ENCODE results near the gene SEMA5B.

Gene SEMA5B

DNA sequence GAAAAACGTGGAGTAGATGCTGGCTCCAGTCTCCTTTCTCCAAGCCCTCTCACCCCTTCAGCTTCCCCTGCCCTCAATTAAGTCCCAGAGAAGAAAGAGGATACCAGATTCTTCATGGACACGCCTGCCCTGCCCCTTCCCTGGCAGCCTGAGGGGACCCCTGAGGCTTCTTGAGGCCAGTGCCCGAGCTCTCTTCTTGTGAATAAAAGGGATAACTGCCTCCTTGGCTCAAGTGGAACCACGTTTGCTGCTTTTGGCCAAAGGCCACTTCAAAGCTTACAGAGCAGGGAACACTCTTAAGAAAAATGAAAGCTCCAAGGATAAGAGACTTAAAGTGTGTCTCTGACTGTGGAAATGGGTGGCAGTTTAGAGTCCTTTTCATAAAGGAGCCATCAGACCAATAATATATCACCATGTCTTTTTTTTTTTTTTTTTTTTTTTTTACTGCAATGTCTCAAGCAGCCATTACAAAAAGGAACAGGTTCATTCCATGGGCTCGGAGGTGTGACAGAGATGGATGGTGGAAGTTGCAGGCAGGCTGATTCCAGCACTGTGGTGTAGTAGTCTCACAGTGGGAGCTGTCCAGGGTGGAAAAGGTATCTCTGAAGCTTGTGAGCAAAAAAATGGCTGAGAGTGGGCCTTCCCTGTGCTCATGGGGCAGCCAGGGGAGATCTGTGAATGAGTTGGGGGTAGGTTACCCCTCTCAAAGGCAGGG lies 108.8 kb downstream of the SEMA5B start:
- H3K9me3 Mint-ChIP-seq: no peaks in the 10 kb centered on the region
- no peaks in the 10 kb centered on the region for H3K4me1 Mint-ChIP-seq (ENCODE audit: low read depth)
- no peak overlapping the region for H3K27ac Mint-ChIP-seq
- H3K27me3 Mint-ChIP-seq: peaks cover 20% of the 10 kb centered on the region
- no peak overlapping the region for H3K4me3 Mint-ChIP-seq
- H3K36me3 Mint-ChIP-seq (ENCODE audit: low read depth): no peaks in the 10 kb centered on the region

DNA sequence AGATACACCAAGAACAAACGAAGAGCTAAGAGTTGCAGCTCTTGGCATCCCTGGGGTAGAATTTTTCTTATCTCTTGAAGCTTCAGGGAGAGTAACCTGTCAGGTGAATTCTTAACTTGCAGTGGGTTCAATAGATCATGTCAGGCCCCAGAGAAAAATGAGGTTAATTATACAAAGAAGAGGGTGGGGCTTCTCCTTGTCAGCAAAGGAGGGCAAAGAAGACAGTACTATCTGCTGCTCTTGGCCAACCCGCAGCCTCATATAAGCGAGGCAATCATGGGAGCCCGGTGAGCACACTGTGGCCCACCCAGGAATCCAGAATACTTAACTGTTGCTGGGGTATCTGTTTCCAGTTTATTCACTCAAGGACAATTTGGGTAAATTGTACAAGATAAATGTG lies 110.2 kb downstream of the SEMA5B start:
- Mint-ChIP-seq H3K4me3 (no peak overlapping the region), H3K36me3 (ENCODE audit: low read depth) (no peaks in the 10 kb centered on the region), H3K9me3 (no peaks in the 10 kb centered on the region), H3K27me3 (peaks cover 21% of the 10 kb centered on the region), H3K4me1 (ENCODE audit: low read depth) (no peaks in the 10 kb centered on the region), H3K27ac (no peak overlapping the region)

DNA sequence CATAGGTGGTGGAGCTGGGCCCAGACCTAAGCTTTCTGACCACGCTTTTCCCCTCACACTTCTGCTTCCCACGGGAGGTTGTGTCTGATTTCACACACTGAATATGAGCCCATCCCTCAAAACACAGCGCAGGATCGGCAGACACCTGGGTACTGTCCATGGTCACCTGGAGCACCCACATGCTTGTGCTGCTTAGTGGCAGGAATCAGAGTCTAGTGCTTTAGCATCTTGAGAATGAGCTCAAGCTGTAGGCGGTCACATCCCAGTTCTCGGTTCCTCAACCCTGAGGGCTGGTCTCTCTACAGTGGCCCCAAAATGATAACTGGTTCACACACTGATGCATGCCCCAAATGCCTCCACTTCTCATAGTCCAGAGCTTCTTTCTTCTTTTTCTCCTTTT lies 111.0 kb downstream of the SEMA5B start:
- no peaks in the 10 kb centered on the region for H3K36me3 Mint-ChIP-seq (ENCODE audit: low read depth)
- no peak overlapping the region for H3K27ac Mint-ChIP-seq
- H3K4me3 Mint-ChIP-seq: no peak overlapping the region
- H3K9me3 Mint-ChIP-seq: no peaks in the 10 kb centered on the region
- H3K27me3 Mint-ChIP-seq: peaks cover 23% of the 10 kb centered on the region
- H3K4me1 Mint-ChIP-seq (ENCODE audit: low read depth): no peaks in the 10 kb centered on the region

DNA sequence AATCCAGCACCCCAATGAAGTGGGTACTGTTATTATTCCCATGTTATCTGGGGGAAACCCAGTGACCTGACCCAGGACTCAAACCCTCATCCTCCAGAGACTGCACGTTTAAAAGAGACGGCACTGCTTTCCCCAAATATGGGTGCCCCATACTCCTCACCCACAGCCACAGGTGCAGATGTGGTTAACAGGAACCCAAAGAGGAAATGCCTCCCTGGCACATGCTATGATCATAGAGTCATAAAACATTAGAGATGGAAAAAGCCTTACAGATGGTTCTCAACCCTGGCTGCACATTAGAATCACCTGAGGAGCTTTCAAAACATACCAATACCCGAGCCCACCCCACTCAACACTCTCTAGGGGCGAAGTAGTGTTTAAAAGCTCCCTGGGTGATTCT lies 111.5 kb downstream of the SEMA5B start:
- Mint-ChIP-seq H3K27ac (no peak overlapping the region), H3K27me3 (peaks cover 18% of the 10 kb centered on the region), H3K36me3 (ENCODE audit: low read depth) (no peaks in the 10 kb centered on the region), H3K4me1 (ENCODE audit: low read depth) (no peaks in the 10 kb centered on the region), H3K4me3 (no peak overlapping the region), H3K9me3 (no peaks in the 10 kb centered on the region)

DNA sequence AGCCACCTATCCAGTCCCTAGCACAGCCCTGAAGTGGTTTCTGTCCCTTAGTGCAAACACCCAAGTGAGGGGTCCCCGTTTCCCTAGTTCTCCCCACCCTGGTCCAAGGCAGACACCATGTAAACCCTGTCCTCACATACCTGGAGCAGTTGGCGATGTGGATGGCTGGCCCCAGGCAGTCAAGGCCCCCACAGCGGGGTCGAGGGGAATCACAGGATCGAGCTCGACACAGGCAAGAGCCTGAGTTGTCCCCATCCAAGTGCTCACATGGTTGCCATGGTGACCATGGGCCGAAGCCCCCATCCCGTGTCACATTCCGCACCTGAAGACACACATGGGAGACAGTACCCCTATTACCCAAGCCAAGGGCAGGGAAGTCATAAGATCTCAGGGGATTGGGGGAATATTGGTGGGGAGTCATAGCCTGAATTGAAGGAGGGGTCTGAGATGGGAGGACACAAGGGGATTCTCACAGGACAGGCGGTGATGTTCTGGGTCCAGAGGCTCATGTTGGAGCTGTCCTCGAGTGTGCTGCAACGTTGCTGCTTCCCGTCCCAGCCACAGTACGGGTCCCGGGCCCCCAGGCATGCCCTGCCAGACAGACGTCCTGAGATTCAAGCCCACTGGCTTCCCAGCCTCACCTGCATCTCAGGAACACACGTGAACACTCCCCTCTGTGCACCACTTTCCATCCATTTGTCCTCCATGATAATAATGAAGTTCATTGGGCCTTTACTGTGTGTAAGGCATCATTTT lies 112.1 kb downstream of the SEMA5B start:
- Mint-ChIP-seq H3K27ac (no peak overlapping the region), H3K27me3 (peaks cover 18% of the 10 kb centered on the region), H3K9me3 (no peaks in the 10 kb centered on the region), H3K36me3 (ENCODE audit: low read depth) (no peaks in the 10 kb centered on the region), H3K4me3 (no peak overlapping the region), H3K4me1 (ENCODE audit: low read depth) (no peaks in the 10 kb centered on the region)

DNA sequence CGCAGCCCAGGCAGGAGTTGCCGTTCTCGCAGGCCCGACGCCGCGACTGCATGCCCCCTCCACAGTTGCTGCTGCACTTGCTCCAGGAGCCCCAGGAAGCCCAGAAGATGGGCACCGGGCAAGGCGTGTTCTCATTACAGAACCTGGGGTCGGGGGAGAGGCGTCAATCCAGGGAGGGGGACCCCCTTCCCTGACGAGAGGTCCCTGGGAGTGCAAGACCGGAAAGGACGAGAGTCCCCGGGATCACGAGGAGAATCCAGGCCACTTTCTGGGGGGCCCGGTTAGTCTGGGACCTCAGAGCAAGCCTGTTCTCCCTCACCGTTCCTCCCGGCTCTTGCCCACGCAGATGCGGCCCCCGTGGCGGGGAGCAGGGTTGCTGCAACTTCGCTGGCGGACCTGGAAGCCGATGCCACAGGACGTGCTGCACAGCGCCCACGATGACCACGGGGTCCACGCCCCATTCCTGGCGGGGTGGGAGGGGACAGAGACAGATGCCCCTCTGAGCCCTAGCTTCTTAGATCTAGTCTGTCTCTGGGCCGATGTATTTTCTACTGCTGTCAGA lies 113.9 kb downstream of the SEMA5B start:
- Mint-ChIP-seq H3K27ac (no peak overlapping the region), H3K4me3 (no peak overlapping the region), H3K27me3 (peaks cover 14% of the 10 kb centered on the region), H3K36me3 (ENCODE audit: low read depth) (no peaks in the 10 kb centered on the region), H3K9me3 (no peaks in the 10 kb centered on the region), H3K4me1 (ENCODE audit: low read depth) (no peaks in the 10 kb centered on the region)

DNA sequence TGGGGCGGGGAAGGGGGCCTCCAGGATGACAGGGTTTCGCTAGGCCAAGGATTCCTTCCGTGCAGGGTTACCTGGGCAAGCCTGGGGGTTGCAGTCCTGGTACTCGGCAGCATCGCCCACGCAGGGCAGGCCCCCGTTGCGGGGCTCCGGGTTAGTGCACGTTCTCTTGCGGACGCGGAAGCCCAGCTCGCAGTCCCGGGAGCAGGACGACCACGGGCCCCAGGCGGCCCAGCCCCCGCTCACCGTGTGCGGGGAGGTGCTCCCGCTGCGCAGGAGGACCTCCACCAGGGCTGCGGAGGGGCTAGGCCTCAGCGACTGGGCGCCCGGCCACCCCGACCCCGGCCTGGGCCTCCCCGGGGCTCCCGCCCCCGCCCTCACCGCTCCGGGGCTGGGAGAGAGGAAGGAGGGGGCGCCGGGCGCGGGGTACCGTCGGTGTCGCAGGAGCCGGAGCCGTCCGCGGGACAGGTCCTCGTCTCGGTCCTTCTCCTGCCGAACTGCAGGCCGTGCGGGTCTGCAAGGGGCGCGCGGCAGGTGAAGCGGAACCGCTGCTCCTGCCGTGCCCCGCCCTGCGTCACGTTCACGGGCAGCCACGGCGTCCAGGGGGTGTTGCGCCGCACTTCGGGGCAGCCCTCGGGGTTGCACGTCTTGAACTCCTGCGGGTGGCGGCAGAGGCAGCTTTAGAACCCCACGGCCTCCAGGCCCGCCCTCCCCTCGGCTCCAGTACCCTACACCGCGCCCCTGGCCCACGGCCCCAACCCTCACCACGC lies 114.6 kb downstream of the SEMA5B start:
- no peaks in the 10 kb centered on the region for H3K36me3 Mint-ChIP-seq (ENCODE audit: low read depth)
- no peak overlapping the region for H3K4me3 Mint-ChIP-seq
- H3K27ac Mint-ChIP-seq: no peak overlapping the region
- H3K9me3 Mint-ChIP-seq: no peaks in the 10 kb centered on the region
- no peaks in the 10 kb centered on the region for H3K4me1 Mint-ChIP-seq (ENCODE audit: low read depth)
- peaks cover 14% of the 10 kb centered on the region for H3K27me3 Mint-ChIP-seq

DNA sequence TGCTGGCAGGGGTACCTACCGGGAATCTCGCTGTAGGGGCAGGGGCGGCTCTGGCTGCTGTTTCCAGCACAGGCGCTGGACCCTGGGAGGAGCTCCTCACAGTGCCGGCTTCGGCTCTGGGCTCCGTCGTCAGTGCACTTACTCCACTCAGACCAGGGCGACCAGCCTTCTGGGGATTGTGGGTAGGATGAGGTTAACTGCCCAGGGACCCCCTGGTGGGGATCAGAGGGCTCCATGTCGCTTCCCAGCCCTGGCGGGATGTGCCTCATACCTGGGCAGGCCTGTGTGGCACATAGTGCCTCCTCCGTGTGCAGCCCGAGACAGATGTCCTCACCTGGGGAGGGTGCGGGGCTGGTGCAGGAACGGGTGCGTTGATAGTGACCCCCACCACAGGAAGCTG lies 115.7 kb downstream of the SEMA5B start:
- Mint-ChIP-seq H3K4me3 (no peak overlapping the region), H3K4me1 (ENCODE audit: low read depth) (no peaks in the 10 kb centered on the region), H3K27me3 (peaks cover 14% of the 10 kb centered on the region), H3K27ac (no peak overlapping the region), H3K36me3 (ENCODE audit: low read depth) (no peaks in the 10 kb centered on the region), H3K9me3 (no peaks in the 10 kb centered on the region)

DNA sequence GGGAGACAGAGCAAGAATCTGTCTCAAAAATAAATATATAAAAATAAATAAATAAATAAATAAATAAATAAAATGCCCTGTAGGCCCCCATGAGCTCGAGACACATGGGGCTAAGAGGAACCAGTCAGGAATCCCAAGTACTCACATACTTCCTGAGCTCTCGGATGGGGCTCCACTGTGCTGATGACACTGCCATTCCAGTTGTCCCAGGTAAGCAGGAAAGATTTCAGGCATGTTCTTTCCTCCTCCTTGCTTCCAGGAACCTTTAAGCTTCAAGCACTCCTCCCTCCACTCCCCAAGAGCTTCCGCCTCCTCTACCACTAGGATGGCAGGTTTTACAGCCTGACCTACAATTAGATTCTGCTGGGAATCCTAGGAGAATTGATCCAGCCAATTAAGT lies 119.3 kb downstream of the SEMA5B start:
- Mint-ChIP-seq H3K36me3 (ENCODE audit: low read depth) (no peaks in the 10 kb centered on the region), H3K27ac (no peak overlapping the region), H3K4me1 (ENCODE audit: low read depth) (no peaks in the 10 kb centered on the region), H3K4me3 (no peak overlapping the region), H3K9me3 (peaks cover 6% of the 10 kb centered on the region), H3K27me3 (peaks cover 12% of the 10 kb centered on the region)

DNA sequence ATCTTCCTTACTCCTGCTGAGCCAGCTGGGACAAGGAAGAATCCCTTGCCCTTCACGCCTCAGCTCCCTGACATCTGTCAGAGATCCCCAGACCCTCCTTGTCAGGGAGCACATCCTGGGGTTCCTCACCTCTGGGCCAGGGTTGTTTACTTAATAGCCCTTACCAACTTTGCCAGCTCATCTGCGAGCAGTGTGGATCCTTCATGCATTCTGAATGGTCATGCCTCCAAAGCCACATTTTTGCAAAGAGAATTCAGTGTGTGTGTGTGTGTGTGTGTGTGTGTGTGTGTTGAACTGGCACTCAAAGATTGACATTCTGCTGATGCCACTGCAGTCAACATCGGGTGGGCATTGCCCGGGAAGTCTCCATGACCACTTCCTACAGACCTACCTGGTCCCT lies 120.1 kb downstream of the SEMA5B start:
- H3K4me3 Mint-ChIP-seq: no peak overlapping the region
- H3K9me3 Mint-ChIP-seq: peaks cover 6% of the 10 kb centered on the region
- H3K27me3 Mint-ChIP-seq: peaks cover 11% of the 10 kb centered on the region
- no peaks in the 10 kb centered on the region for H3K4me1 Mint-ChIP-seq (ENCODE audit: low read depth)
- no peak overlapping the region for H3K27ac Mint-ChIP-seq
- no peaks in the 10 kb centered on the region for H3K36me3 Mint-ChIP-seq (ENCODE audit: low read depth)

DNA sequence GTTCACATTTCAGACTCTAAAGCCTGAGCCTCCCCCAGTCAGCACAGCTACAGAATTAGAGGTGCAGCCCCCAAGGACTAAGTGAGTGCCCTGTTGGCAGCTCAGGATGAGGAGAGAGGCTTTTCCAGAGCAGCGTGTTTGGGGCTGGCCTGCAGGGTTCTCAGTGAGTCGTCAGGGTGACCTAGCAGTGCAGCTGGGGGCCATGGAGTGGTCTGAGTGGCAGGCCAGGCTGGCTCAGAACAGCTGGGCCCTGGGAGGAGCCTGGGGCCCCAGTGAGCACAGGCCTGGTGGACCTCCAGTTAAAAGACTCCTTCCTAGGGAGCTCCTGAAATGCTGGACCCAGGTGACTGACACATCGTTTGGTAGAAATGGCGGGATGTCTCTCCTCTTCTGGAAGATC lies 124.4 kb downstream of the SEMA5B start:
- Mint-ChIP-seq H3K27me3 (peaks cover 5% of the 10 kb centered on the region), H3K4me1 (ENCODE audit: low read depth) (no peaks in the 10 kb centered on the region), H3K27ac (no peak overlapping the region), H3K4me3 (no peak overlapping the region), H3K9me3 (peaks cover 6% of the 10 kb centered on the region), H3K36me3 (ENCODE audit: low read depth) (no peaks in the 10 kb centered on the region)

DNA sequence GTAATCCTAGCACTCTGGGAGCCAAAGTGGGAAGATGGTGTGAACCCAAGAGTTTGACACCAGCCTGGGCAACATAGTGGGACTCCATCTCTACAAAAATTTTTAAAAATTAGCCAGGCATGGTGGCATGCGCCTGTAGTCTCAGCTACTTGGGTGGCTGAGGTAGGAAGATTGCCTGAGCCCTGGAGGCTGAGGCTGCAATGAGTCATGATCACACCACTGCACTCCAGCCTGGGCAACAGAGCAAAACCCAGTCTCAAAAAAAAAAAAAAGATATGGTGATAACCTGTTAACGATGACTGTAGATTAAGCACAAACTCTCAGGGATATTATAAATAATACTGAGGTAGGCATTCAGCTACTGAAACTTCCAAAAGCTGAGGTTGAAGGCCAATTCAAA lies 125.2 kb downstream of the SEMA5B start:
- Mint-ChIP-seq H3K36me3 (ENCODE audit: low read depth) (no peaks in the 10 kb centered on the region), H3K4me1 (ENCODE audit: low read depth) (no peaks in the 10 kb centered on the region), H3K9me3 (peaks cover 6% of the 10 kb centered on the region), H3K27me3 (peaks cover 6% of the 10 kb centered on the region), H3K4me3 (no peak overlapping the region), H3K27ac (no peak overlapping the region)

DNA sequence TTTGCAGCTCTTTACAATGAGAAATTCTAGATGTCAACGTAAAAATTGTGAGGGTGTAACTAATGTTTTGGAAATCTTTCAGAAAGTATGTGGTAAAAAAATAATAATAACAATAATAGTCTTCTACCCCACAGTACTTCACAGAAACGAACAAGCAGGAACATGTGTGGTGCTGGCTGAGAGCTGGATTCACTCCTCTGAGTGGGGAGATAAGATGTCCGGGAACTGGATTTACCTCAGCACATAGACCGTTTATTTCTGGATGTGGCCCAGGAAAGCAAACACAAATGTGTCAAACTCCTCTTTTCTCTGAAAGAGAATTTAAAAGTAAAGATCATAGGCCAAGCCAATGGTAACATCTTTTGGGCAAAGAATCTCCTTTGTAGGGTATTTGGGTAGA lies 129.3 kb downstream of the SEMA5B start:
- H3K9me3 Mint-ChIP-seq: no peaks in the 10 kb centered on the region
- H3K4me1 Mint-ChIP-seq (ENCODE audit: low read depth): peaks cover 7% of the 10 kb centered on the region
- peaks cover 5% of the 10 kb centered on the region for H3K27me3 Mint-ChIP-seq
- H3K27ac Mint-ChIP-seq: no peak overlapping the region
- no peak overlapping the region for H3K4me3 Mint-ChIP-seq
- H3K36me3 Mint-ChIP-seq (ENCODE audit: low read depth): no peaks in the 10 kb centered on the region

DNA sequence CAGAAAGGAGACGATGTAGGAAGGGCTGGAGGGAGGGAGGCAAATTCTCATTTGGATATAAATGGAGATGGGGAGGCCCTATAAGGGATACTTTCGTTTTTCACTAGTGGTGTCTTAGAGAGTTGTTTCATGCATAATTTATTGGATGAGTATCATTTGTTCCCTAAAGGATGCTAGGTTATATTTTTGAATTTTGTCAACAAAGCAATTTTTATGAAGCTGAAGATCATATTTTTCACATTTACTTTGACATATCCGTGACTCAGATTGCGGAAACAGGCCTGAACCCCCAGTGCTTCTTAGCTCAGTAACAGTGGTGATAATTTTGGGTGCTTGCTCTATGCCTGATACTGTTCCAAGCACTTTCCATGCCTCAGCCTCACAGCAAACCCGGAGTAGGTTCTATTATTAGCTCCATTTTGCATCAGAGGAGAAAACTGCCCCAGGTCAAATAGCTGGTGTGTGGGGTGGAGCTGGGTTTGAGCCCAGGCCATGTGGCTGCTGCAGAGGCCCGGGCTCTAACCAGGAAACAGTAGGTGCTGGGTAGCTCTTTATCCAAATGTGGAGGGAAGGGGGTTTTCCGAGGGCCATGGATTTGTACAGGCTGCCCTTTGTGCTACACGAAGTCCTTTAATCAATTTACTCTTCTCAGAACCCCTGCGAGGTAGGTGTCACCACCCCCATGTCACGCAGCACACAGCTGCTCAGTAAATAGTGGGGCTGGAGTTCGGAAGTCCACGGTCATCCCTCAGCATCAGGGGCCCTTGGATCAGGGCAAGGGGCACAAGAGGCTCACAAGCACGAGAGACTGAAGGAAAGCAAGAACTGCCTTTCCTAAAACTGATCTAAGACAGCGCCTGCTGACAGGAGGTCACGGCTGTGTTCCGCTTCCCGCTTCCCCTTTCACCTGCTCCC lies 133.6 kb downstream of the SEMA5B start:
- Mint-ChIP-seq H3K36me3 (ENCODE audit: low read depth) (no peaks in the 10 kb centered on the region), H3K27ac (no peak overlapping the region), H3K4me3 (no peak overlapping the region), H3K27me3 (peaks cover 5% of the 10 kb centered on the region), H3K9me3 (no peaks in the 10 kb centered on the region), H3K4me1 (ENCODE audit: low read depth) (peaks cover 16% of the 10 kb centered on the region)
